Caco-2 (cell line): Measurements from ENCODE around the gene FRRS1L. TPM values are rescaled to one million over a fixed set of nuclear protein-coding genes. Genes with fewer than 3 reads are reported as not detected.

Experiments used
- BruUV-seq: library from RNA; stranded (reverse); fragments of 400-500 nt; replicated peaks from 2 replicates; lab custom pipeline; 2021; lab: Mats Ljungman, UMichigan
- CTCF ChIA-PET: fragments of 300-600 bp; sonication (Branson Sonifier 250); formaldehyde crosslinking; loops from one replicate; lab custom pipeline; 2022; ENCODE audit warnings: antibody characterized with exemption; lab: Charles Lee
- POLR2A ChIA-PET: fragments of 300-600 bp; sonication (Branson Sonifier 250); formaldehyde crosslinking; loops from one replicate; lab custom pipeline; 2022; ENCODE audit warnings: antibody characterized with exemption; lab: Charles Lee
- DNase-seq, 2 experiments: peaks; one replicate each; pipeline versions ENCODE4 v3.0.0 to v3.0.0-alpha.2; 2020 to 2022
- H3K27me3 ChIP-seq: replicated peaks from 2 replicates; pipeline ENCODE4 v1.6.0; 2011; ENCODE audit warnings: low read length; ENCODE audit not compliant: control insufficient read depth, insufficient read depth
- H3K36me3 ChIP-seq: 2 replicates; pipeline ENCODE4 v1.5.1; 2011; ENCODE audit warnings: low read length; ENCODE audit not compliant: control insufficient read depth, insufficient read depth
- H3K4me1 ChIP-seq: fragments of 250-450 bp; sonication (Bioruptor Pico); 2 replicates; pipeline ENCODE4 v1.5.1; 2020; ENCODE audit warnings: mild to moderate bottlenecking
- H3K4me3 ChIP-seq: 2 replicates; pipeline ENCODE4 v1.5.1; 2011; ENCODE audit warnings: low read depth, mild to moderate bottlenecking, control low read depth, low read length
- H3K9me3 ChIP-seq: fragments of 250-450 bp; sonication (Bioruptor Pico); 2 replicates; pipeline ENCODE4 v1.5.1; 2020; ENCODE audit warnings: mild to moderate bottlenecking, moderate library complexity
- H3K27ac Mint-ChIP-seq: one replicate; pipeline ENCODE4 v1.8.0; 2022; ENCODE audit warnings: mixed read lengths; ENCODE audit not compliant: unreplicated experiment
- H3K27me3 Mint-ChIP-seq: one replicate; pipeline ENCODE4 v1.8.0; 2022; ENCODE audit warnings: mixed read lengths; ENCODE audit not compliant: insufficient read depth, unreplicated experiment
- H3K36me3 Mint-ChIP-seq: one replicate; pipeline ENCODE4 v1.8.0; 2022; ENCODE audit warnings: mild to moderate bottlenecking, mixed read lengths; ENCODE audit not compliant: insufficient read depth, unreplicated experiment
- H3K4me1 Mint-ChIP-seq: one replicate; pipeline ENCODE4 v1.8.0; 2022; ENCODE audit warnings: low read depth, mixed read lengths; ENCODE audit not compliant: unreplicated experiment
- H3K4me3 Mint-ChIP-seq: one replicate; pipeline ENCODE4 v1.8.0; 2022; ENCODE audit warnings: mild to moderate bottlenecking, moderate library complexity, mixed read lengths; ENCODE audit not compliant: unreplicated experiment
- H3K9me3 Mint-ChIP-seq: one replicate; pipeline ENCODE4 v1.8.0; 2022; ENCODE audit warnings: mixed read lengths; ENCODE audit not compliant: unreplicated experiment
- intact Hi-C: fragments of 100-400 bp; cut with micrococcal nuclease; formaldehyde crosslinking; loops from one replicate; pipeline ENCODE4 v1.10.0; 2022; ENCODE audit not compliant: unreplicated experiment
- total RNA-seq: library from RNA; stranded (reverse); gene quantifications from 2 replicates; pipeline ENCODE4 v1.2.3, GENCODE V29; 2022
- TF ChIP-seq, protein P1 (sequence below), 2 experiments: fragments of 200-600 bp in 1 of 2; IDR thresholded peaks; 1 replicate in 1 of 2; 2 replicates in 1 of 2; pipeline versions ENCODE4 v1.5.1 to v1.8.0; 2011 to 2022; ENCODE audit warnings: antibody characterized with exemption in 1 of 2, control low read depth in 1 of 2, inconsistent platforms in 1 of 2, low read depth in 1 of 2, low read length in 1 of 2, mild to moderate bottlenecking in 1 of 2, moderate library complexity in 1 of 2; ENCODE audit not compliant: insufficient read depth in 1 of 2, severe bottlenecking in 1 of 2, unreplicated experiment in 1 of 2

Gene FRRS1L
- total RNA-seq, 1 experiment from 2014 or later: not detected

DNA sequence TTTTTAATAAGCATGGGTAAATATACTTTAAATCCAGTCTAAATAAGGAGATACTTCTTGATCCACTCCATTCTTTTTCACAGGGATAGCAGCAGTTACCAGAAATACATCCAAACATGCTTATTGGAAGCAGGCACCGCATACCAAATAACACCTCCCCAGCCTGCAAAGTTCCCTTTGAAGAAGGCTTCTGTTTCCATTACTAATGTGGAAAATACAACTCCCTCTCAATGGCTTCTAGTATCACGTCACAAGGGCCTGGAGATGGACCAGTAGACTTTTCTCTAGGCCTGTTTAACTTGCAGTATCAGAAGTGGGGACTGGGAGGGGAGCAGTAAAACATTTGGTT is 68.1 kb downstream of the FRRS1L start:
- BruUV-seq: no TSS peak
- Mint-ChIP-seq H3K4me1 (peaks cover 68% of the 10 kb centered on the region), H3K36me3 (peaks cover 37% of the 10 kb centered on the region), H3K27me3 (no peaks in the 10 kb centered on the region), H3K4me3 (no peak overlapping the region), H3K9me3 (peaks cover 12% of the 10 kb centered on the region), H3K27ac (peak overlapping the region; percentile 46)
- CTCF ChIA-PET: no interaction called here
- intact Hi-C loops: no loop called here
- TF ChIP-seq, protein P1, sequence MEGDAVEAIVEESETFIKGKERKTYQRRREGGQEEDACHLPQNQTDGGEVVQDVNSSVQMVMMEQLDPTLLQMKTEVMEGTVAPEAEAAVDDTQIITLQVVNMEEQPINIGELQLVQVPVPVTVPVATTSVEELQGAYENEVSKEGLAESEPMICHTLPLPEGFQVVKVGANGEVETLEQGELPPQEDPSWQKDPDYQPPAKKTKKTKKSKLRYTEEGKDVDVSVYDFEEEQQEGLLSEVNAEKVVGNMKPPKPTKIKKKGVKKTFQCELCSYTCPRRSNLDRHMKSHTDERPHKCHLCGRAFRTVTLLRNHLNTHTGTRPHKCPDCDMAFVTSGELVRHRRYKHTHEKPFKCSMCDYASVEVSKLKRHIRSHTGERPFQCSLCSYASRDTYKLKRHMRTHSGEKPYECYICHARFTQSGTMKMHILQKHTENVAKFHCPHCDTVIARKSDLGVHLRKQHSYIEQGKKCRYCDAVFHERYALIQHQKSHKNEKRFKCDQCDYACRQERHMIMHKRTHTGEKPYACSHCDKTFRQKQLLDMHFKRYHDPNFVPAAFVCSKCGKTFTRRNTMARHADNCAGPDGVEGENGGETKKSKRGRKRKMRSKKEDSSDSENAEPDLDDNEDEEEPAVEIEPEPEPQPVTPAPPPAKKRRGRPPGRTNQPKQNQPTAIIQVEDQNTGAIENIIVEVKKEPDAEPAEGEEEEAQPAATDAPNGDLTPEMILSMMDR (IDR thresholded peaks at IDR 0.05; ENCODE audit: insufficient read depth in 1 of 2, low read depth in 1 of 2, low read length in 1 of 2, severe bottlenecking in 1 of 2, unreplicated experiment in 1 of 2): no peak
- H3K4me1 ChIP-seq: peaks cover 79% of the 10 kb centered on the region
- H3K27me3 ChIP-seq: no peaks in the 10 kb centered on the region
- no peak for DNase-seq
- H3K36me3 ChIP-seq: no peaks in the 10 kb centered on the region
- no peak overlapping the region for H3K4me3 ChIP-seq
- POLR2A ChIA-PET: no interaction called here
- H3K9me3 ChIP-seq: no peaks in the 10 kb centered on the region

DNA sequence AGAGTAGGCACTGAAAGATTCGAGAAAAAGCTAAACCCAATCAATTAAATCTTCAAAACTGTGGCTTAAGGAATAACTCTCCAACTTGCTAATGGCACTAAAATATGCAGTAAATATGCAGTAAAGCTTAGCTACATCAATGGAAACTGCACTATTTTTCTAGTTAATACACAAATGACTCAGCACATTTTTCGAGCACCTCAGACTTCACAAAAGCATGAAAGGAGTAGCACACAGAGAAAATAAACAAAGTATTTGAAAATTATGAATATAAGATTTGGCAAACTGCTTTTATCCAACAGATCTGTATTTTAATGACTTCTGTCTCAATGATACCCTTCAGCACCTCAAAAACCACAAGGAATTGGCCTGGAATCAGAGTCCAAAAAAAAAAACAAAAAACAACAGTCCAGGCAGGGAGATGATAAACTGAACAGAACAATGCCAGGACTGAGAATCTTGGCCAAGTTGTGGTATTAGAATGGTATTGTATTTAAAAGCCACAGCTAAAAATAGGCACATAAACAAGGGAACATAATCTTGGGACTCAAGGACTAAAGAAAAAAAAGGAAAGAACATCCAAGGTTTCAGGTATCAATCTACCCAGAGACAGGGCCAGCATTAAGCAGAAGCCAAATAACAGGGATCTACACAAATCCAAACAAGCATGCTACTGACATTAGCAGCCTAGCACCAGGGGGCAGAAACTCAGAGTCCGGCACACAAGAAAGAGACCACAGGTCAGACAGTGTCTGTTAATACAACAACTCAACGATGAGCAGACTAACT is 68.7 kb downstream of the FRRS1L start:
- Histone ChIP-seq H3K4me1 (peaks cover 79% of the 10 kb centered on the region), H3K27me3 (no peaks in the 10 kb centered on the region), H3K36me3 (no peaks in the 10 kb centered on the region), H3K4me3 (no peak overlapping the region), H3K9me3 (no peaks in the 10 kb centered on the region)
- CTCF ChIA-PET: interaction anchor here (0.6 kb wide), 1 partner anchor 9 kb away, joined by 4 read pairs; no protein-coding TSS in a partner anchor
- BruUV-seq: no TSS peak
- POLR2A ChIA-PET: no interaction called here
- TF ChIP-seq, protein P1 (IDR thresholded peaks at IDR 0.05; ENCODE audit: insufficient read depth in 1 of 2, low read depth in 1 of 2, low read length in 1 of 2, severe bottlenecking in 1 of 2, unreplicated experiment in 1 of 2): peak in 1 of 2 experiments; percentile 41
- H3K4me3 Mint-ChIP-seq: no peak overlapping the region
- peak in 1 of 2 experiments; percentile 47 for DNase-seq
- intact Hi-C loops: no loop called here
- H3K9me3 Mint-ChIP-seq: peaks cover 6% of the 10 kb centered on the region
- no peaks in the 10 kb centered on the region for H3K27me3 Mint-ChIP-seq
- peaks cover 37% of the 10 kb centered on the region for H3K36me3 Mint-ChIP-seq
- peaks cover 64% of the 10 kb centered on the region for H3K4me1 Mint-ChIP-seq
- H3K27ac Mint-ChIP-seq: peak overlapping the region; percentile 46

DNA sequence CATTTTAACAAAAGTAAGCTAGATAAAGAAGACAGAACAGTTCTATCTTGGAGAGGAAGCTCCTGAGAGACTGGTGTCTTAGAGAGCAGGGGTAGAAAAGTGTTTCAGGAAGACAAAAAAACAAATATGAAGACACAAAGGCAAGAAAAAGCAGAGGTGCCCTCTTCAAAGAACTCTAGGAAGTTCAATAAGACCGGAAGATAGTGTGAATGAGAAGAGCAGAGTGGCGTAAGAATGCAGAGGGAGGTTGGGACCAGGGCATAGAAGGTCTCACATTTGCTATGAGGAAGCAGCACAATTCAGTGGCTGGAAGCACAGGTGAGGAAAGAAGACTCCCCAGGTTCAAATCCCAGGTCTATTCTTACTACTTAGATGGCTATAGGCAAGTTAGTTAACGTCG is 69.9 kb downstream of the FRRS1L start:
- intact Hi-C loops: no loop called here
- no peak overlapping the region for H3K4me3 ChIP-seq
- peak overlapping the region; percentile 19 for H3K27ac Mint-ChIP-seq

More for the DNA sequence above, 69.9 kb downstream of the FRRS1L start:
- H3K4me1 ChIP-seq: peaks cover 69% of the 10 kb centered on the region
- no peaks in the 10 kb centered on the region for H3K9me3 ChIP-seq
- no peak for DNase-seq
- Mint-ChIP-seq H3K4me1 (peaks cover 60% of the 10 kb centered on the region), H3K27me3 (no peaks in the 10 kb centered on the region), H3K36me3 (peaks cover 38% of the 10 kb centered on the region), H3K4me3 (no peak overlapping the region), H3K9me3 (no peaks in the 10 kb centered on the region)
- H3K36me3 ChIP-seq: no peaks in the 10 kb centered on the region; the same call in 1 of the 2 replicates
- TF ChIP-seq, protein P1 (IDR thresholded peaks at IDR 0.05; ENCODE audit: insufficient read depth in 1 of 2, low read depth in 1 of 2, low read length in 1 of 2, severe bottlenecking in 1 of 2, unreplicated experiment in 1 of 2): no peak
- POLR2A ChIA-PET: no interaction called here
- CTCF ChIA-PET: no interaction called here
- no TSS peak for BruUV-seq
- H3K27me3 ChIP-seq: no peaks in the 10 kb centered on the region
